GM10248 (cell line): Measurements from ENCODE around the gene LRP5.
"Not testable (repeated sequence)": the region's sequence is repeated elsewhere in the genome, so short reads cannot be mapped to it uniquely, and the experiment has no call there.

Experiments
- CTCF ChIA-PET: fragments of 300-600 bp; sonication (Branson Sonifier 250); formaldehyde crosslinking; extraction: SDS; loops from one replicate; lab custom pipeline; 2021; ENCODE audit warnings: antibody characterized with exemption; lab: Yijun Ruan, JAX
- POLR2A ChIA-PET: fragments of 350-650 bp; sonication (Branson Sonifier 250); formaldehyde crosslinking; extraction: SDS; loops from one replicate; lab custom pipeline; 2020; ENCODE audit warnings: antibody characterized with exemption; lab: Yijun Ruan, JAX
- DNase-seq: peaks from one replicate; pipeline ENCODE4 v3.0.0; 2012; ENCODE audit errors: extremely low spot score
- CTCF ChIP-seq: IDR thresholded peaks from 2 replicates; pipeline ENCODE4 v1.5.1; 2012; ENCODE audit warnings: mild to moderate bottlenecking, low read depth; ENCODE audit errors: extremely low read depth, missing control alignments, control extremely low read depth

Gene LRP5

DNA sequence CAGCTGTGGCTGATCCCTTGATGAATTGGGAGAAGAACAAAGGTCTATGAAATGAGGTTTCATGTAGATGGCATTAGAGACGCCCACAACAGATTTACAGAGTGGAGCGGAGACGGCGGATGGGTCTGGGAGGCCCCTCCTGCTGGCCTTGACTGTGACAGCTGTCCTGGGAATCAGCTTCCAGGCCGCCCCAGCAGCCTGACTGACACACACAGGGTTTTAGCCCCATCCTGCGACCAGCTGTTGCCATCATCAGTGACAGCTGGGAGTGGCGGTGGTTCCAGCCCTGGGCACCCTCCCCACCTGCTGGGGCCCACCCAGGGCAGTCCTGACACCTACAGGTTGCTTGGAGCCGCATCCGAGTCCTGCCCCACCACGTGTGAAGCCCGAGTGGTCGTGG, 84.1 kb downstream of the LRP5 start:
- no peak for DNase-seq
- TF ChIP-seq CTCF: no peak
- POLR2A ChIA-PET: no interaction called here
- CTCF ChIA-PET: interaction anchor here (2.7 kb wide), 1 partner anchor 13 kb away, joined by 8 read pairs; no protein-coding TSS in a partner anchor

GRCh38 chr11:68397256-68397655, 84.9 kb downstream of the LRP5 start:
- ChIA-PET CTCF (interaction anchor here (2.7 kb wide), 1 partner anchor 14 kb away, joined by 8 read pairs; no protein-coding TSS in a partner anchor), POLR2A (no interaction called here)
- no peak for DNase-seq
- no peak for TF ChIP-seq CTCF

GRCh38 chr11:68398995-68399851, 86.8 kb downstream of the LRP5 start:
- ChIA-PET POLR2A (interaction anchor here (0.6 kb wide), 1 partner anchor 83 kb away, joined by 3 read pairs; no protein-coding TSS in a partner anchor), CTCF (no interaction called here)
- TF ChIP-seq CTCF: no peak
- no peak for DNase-seq

- CTCF ChIA-PET: no interaction called here
- no peak for TF ChIP-seq CTCF
- DNase-seq: no peak
- POLR2A ChIA-PET: no interaction called here
Observed at GRCh38 chr11:68399916-68400315, 87.5 kb downstream of the LRP5 start.

DNA sequence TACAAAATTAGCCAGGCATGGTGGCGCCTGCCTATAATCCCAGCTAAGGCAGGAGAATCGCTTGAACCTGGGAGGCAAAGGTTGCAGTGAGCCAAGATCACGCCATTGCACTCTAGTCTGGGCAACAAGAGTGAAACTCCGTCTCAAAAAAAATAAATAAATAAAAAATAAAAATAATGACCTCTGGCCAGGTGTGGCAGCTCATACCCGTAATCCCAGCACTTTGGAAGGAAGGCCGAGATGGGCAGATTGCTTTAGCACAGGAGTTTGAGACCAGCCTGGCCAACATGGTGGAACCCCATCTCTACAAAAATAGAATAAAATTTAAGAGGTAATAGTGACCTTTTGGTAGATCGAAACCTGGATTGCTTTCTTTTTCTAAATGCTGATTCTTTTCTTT, 88.2 kb downstream of the LRP5 start:
- CTCF ChIA-PET: interaction anchor here (1.6 to 1.9 kb wide), 2 partner anchors 14 to 130 kb away, joined by 3 to 5 read pairs; no protein-coding TSS in a partner anchor
- DNase-seq, POLR2A ChIA-PET: not testable (repeated sequence)

GRCh38 chr11:68401856-68402255, 89.5 kb downstream of the LRP5 start:
- ChIA-PET CTCF (interaction anchor here (1.6 to 1.9 kb wide), 3 partner anchors 12 to 131 kb away, joined by 3 to 5 read pairs (median 3); no protein-coding TSS in a partner anchor), POLR2A (no interaction called here)
- DNase-seq: no peak
- no peak for TF ChIP-seq CTCF
